Adipose tissue (tissue), 3 donors: ENCODE data around the gene COL1A1. TPM values are rescaled to one million over a fixed set of nuclear protein-coding genes. Genes with fewer than 3 reads are reported as not detected.
A peak's percentile ranks its signal among the peaks of the same experiment; 100 is the strongest.

Experiments
- H3K27ac ChIP-seq: one replicate; pipeline ENCODE4 v1.5.1; 2013; ENCODE audit warnings: low read depth, low read length
- whole genome bisulfite sequencing, 3 donors: extraction: QIAGEN DNeasy Blood & Tissue Kit; methylation state at CpG; one replicate each; pipeline ENCODE4 v1.1.7; 2013; 5-methylcytosine and 5-hydroxymethylcytosine counted together
- polyA plus RNA-seq, 3 donors: library from polyadenylated mRNA; stranded (reverse); fragments of 200-250 nt; gene quantifications; one replicate each; pipeline ENCODE4 v1.2.3, GENCODE V29; 2013
- donor health status: healthy with polysubstance abuse.
- donor health status: Bipolar disorder and iron deficiency.
- donor health status: healthy.

COL1A1 gene
- polyA plus RNA-seq, 3 donors, result 29.6 to 209 (median 106) TPM

DNA sequence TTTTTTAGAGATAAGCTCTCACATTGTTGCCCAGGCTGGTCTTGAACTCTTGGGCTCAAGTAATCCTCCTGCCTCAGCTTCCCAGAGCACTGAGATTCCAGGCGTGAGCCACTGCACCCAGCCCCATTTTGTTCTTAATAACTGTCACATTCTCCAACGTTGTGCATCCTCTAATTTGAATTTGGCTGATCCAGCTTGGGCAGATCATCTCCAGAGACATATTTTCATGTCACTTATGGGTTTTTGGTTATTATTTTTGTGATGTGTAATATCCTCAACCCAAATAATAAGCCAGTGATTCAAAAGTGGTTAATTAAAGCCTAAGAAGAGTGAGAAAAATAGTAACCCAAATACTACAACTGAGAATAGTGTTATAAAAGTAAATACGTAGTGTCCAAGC lies 16.2 kb upstream of the COL1A1 start:
- 44 to 47% (median 46%) methylated on average over 3 of the region's 3 CpGs for WGBS, 3 donors
- H3K27ac ChIP-seq, result no peak overlapping the region

GRCh38 chr17:50214976-50215760 lies 13.7 kb upstream of the COL1A1 start:
- no peak overlapping the region for H3K27ac ChIP-seq
- WGBS, 3 donors, result 60 to 72% (median 67%) methylated on average over 8 of the region's 8 CpGs

- 64 to 77% (median 68%) methylated on average over 9 of the region's 9 CpGs for WGBS, 3 donors
- no peak overlapping the region for H3K27ac ChIP-seq
Observed at GRCh38 chr17:50213026-50214022, 11.9 kb upstream of the COL1A1 start.

DNA sequence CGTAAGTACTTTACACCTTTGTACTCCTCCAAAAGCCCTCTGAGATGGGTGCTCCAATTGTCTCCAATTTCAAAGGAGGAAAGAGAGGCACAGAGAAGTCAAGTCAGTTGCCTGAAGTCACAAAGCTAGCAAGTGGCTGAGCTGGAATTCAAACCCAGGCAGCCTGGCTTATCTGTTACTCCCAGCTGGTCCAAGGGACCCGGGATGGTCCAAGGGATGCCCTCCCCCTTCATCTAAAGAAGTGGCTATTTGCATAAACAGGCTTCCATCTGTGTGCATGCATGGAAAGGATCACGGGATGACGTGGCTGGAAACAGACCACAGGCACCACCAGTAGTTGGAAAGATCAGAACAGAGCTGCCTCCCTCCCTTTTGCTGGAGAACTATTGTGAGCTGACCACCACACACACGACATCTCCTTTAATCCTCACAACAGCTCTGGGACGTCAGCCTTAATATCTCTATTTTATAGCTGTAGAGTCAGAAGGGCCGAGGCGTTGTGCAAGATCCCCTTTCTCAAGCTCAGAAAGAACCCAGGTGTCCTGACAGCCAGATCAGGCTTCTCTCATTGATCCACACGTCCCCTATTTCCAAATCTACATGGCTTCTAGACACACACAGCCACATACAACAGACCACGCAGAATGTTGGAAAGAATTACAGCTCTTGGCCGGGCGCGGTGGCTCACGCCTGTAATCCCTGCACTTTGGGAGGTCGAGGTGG lies 10.9 kb upstream of the COL1A1 start:
- H3K27ac ChIP-seq, result no peak overlapping the region
- 57 to 69% (median 57%) methylated on average over 15 of the region's 15 CpGs for WGBS, 3 donors

- no peak overlapping the region for H3K27ac ChIP-seq
- WGBS, 3 donors, result 61 to 66% (median 61%) methylated on average over 9 of the region's 9 CpGs
Observed at GRCh38 chr17:50211249-50212120, 10.1 kb upstream of the COL1A1 start.

- WGBS, 3 donors, result 31 to 43% (median 37%) methylated on average over 24 to 26 of the region's 26 CpGs
- peak overlapping the region; percentile 25 for H3K27ac ChIP-seq
Observed at GRCh38 chr17:50210240-50211225, 9.1 kb upstream of the COL1A1 start.

- 46 to 65% (median 56%) methylated on average over 15 to 16 of the region's 16 CpGs for WGBS, 3 donors
- no peak overlapping the region for H3K27ac ChIP-seq
Observed at GRCh38 chr17:50209472-50210239, 8.2 kb upstream of the COL1A1 start.

- 80 to 89% (median 80%) methylated on average over 6 of the region's 6 CpGs for WGBS, 3 donors
Observed at GRCh38 chr17:50209133-50209471, 7.7 kb upstream of the COL1A1 start.

DNA sequence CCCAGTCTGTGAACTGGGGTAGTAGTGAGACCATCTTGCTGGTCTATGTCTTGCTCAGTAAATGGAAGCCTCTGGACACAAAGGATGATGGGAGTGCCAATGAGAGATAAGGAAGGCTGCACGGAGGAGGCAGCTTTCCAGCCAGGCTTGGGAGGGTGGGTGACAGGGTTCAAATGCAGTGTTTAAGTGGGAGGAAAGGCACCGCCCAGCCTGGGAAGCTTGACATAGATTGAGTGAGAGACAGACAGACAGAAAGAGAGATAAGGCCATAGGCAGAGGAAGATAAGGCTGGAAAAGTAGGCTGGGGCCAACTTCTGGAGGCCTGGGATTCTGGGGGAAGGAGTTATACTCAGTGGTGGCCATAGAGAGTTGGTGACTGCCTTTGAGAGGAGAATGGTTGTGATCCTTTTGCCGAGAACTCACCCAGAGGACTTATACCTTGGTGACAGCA lies 7.2 kb upstream of the COL1A1 start:
- no peak overlapping the region for H3K27ac ChIP-seq
- whole genome bisulfite sequencing, 3 donors, result 65 to 79% (median 77%) methylated on average over 3 of the region's 3 CpGs

More at GRCh38 chr17:50209133-50209471, 7.7 kb upstream of the COL1A1 start:
- no peak overlapping the region for H3K27ac ChIP-seq

DNA sequence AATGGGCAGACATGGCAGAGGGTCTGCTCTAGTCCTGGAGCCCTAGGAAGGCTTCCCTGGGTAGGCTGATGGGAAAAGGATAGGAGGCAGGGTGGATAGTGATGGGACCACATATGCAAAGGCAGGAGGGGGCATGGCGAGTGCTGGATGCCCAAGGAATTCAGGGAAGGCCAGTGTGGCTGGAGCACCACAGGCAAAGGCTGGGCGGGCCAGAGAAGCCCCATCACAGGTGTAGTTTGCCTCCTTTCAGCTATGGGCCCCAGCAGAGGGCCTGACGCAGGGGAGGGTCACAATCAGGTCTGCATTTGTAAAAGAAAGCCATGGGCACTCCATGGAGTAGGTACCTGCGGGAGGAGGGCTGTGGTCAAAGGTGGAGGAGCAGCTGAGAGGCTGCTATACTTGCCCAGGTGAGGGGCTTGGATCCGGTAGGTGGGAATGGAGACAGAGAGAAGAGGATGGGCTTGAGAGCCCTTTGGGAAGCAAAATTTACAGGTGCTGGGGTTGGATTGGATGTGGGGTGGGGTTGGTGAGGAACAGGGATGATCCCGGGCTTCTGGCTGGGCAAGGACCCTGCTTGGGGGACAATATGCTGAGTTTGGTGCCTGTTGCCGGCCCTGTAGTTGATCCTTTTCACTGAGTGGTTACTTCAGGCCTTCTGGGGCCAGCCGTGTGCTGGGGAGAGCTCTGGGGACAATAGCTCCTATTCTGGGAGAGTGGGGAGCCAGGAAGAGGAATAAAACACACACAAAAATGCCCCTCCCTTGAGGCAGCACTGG lies 6.5 kb upstream of the COL1A1 start:
- H3K27ac ChIP-seq, result no peak overlapping the region
- 84 to 89% (median 84%) methylated on average over 8 of the region's 8 CpGs for WGBS, 3 donors

DNA sequence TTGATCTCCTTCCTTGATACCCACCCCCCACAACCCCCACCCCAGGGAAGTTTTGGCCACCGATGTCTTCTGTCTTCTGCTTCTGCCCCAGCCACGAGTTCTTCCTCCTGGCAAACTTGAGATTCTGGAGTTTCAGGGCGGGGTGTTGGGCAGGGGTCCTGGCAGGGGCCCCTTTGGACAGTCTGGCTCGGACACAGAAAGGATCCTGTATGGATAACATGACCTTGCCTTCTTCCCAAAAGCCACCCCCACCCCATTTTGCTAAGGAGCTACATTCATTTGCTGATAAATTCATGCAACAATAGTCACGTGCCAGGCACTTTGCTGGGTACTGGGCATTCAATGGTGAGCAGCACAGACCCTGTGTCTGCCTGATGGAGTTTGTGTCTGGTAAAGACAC lies 5.9 kb upstream of the COL1A1 start:
- 48 to 54% (median 49%) methylated on average over 5 of the region's 5 CpGs for WGBS, 3 donors
- no peak overlapping the region for H3K27ac ChIP-seq

DNA sequence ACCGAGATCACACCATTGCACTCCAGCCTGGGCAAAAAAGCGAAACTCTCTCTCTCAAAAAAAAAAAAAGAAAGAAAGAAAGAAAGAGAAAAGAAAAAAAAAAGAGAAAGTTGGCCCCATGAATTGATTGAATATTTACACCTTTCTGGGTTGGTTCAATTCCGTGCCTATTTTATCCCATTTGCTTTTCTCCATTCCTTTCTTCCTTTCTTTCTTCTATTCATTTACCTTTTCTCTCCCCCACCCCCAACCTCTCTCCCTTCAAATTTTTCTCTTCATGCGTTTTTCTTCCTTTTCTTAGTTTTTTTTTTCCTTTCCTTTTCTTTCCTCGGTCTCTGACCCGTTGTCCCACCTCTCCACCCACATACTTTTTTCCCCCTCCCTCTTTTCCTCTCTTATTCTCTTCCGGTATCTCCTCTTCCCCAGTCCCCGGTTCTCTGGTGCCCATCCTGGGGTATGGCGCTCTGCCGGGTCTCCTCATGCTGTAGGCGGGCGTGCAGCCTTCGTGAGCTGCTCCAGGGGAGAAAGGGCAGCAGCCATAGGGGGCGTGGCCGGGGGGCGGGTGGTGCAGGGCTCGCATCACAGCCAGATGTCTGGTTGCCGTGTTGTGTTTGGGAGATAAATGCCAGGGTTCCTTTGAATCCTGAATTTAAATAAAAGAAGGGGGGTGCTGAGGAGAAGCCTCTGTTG lies 5.3 kb upstream of the COL1A1 start:
- H3K27ac ChIP-seq, result no peak overlapping the region
- WGBS, 3 donors, result 19 to 21% (median 19%) methylated on average over 18 of the region's 18 CpGs

- H3K27ac ChIP-seq, result no peak overlapping the region
- 81 to 84% (median 82%) methylated on average over 7 of the region's 7 CpGs for WGBS, 3 donors
Observed at GRCh38 chr17:50205963-50206505, 4.6 kb upstream of the COL1A1 start.

GRCh38 chr17:50205111-50205962 lies 3.9 kb upstream of the COL1A1 start:
- WGBS, 3 donors, result 43 to 56% (median 50%) methylated on average over 8 to 10 of the region's 10 CpGs
- H3K27ac ChIP-seq, result no peak overlapping the region
